ENCODE data around the gene STK33. TPM values are rescaled to one million over a fixed set of nuclear protein-coding genes. Genes with fewer than 3 reads are reported as not detected.

Gene STK33
- 33.1 TPM for polyA plus RNA-seq (2013)

DNA sequence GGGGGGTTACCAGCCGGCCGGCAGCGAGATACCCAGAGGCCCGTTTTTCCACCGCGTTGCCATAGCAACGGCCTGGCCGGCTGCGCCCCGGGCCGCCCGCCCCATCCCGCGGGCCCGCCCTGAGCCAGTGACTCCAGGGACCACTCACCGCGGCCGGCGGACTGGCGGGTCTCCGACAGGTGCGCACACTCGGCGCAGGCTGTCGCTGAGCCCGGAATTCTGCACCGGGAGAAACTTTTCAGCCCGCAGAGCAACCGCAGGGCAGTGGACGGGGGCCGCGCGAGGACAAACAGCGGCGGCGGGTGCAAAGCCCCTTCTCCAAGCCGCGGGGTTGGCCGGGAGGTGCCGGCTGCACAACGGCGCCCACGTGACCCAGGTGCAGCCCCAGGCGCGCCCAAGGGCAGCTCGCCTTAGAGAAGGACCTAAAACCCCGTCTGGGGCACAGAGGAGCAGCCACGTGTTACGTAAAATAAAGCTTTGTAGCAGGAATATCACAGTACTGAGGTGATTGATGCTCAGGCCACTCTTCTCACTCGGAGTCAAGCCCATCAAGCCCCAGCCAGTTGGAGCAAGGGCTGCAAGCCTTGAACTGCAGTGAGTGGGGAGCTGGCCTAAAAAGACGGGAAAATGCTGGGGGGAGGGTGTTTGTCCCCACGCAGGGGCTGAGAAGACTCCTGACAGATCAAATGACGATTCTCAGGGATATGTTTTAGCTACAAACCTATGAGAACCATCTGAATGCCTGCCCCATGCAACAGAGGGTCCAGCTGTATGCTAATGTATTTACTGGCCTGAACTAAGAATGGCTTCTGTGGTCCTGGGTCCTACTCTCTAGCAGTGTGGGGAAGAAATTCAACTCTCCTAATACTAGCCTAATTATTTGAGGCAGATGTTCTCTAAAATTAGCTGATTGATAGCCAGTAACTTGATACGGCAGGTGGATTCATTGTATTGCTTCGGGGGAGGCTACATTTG, at the start of gene STK33:
Gene STK33 (minus strand): TSS at position 294 of the 975 bp plus-strand sequence. CDS start 119,323 bp downstream, outside the sequence.
- peak within 1 kb of the TSS; percentile 55 to 87 (median 79) for H3K4me3 ChIP-seq (ENCODE audit: control insufficient read depth in 1 of 7, extremely low read depth in 1 of 7, insufficient read depth in 4 of 7, low read depth in 2 of 7, low read length in 6 of 7)
- H3K9me3 ChIP-seq (ENCODE audit: control extremely low read depth in 1 of 5, control insufficient read depth in 4 of 5, insufficient read depth in 2 of 5, low read depth in 1 of 5, low read length in 4 of 5) = no peaks in the 10 kb centered on the region
- DNase-seq = peak; percentile 60 to 82 (median 70)
- no peak within 1 kb of the TSS for H3K27ac ChIP-seq (ENCODE audit: insufficient read depth in 1 of 2, low read depth in 1 of 2, low read length in 2 of 2, poor library complexity in 1 of 2, severe bottlenecking in 2 of 2)
- H3K36me3 ChIP-seq (ENCODE audit: control insufficient read depth in 4 of 4, insufficient read depth in 4 of 4, low read length in 3 of 4) = no peaks in the 10 kb centered on the region
- H3K4me1 ChIP-seq (ENCODE audit: control extremely low read depth in 1 of 4, control insufficient read depth in 4 of 4, insufficient read depth in 4 of 4, low read length in 3 of 4) = peaks cover 0 to 18% (median 12%) of the 10 kb centered on the region in 4 experiments
- no peaks in the 10 kb centered on the region for H3K27me3 ChIP-seq (replicated peaks in 2 of 5; ENCODE audit: control insufficient read depth in 4 of 5, insufficient read depth in 5 of 5, low read length in 4 of 5)
- ChIA-PET POLR2A (no interaction called here), CTCF (interaction anchor here (0.6 kb wide), 1 partner anchor 607 kb away, joined by 3 read pairs; the partner anchor contains the start of gene EIF3F)
- WGBS (ENCODE audit: insufficient coverage) = 4% methylated on average over 55 of the region's 55 CpGs

DNA sequence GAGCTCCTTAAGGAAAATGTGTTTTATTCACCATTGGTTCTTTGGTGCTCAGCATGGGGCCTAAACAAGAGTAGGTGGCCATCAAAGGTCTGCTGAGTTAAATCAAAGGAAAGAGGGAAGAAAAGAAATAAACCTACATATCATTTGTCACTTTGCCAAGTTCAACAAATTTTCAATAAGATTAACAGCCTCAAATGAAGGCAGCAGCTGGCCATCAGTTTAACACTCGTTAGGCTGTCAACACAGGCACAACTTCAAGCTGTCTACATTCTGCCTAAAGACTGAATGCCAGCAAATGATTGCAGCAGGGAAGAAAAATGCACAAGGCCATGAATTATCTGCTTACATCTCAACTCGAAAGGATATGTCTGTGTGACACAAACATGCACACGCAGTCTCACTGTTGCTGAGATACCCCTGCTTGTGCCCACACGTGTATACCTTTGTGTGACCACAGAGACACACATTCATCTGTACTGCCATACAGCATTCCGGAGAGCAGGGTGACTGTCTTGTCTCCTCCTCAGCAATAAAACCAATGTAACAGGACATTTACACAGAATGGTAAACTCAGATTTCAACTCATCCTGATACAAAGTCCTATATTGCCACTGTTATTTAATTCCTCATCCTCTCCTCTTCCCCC, 48.3 kb upstream of the STK33 start:
- no peaks in the 10 kb centered on the region for H3K4me1 ChIP-seq (ENCODE audit: control extremely low read depth in 1 of 4, control insufficient read depth in 4 of 4, insufficient read depth in 4 of 4, low read length in 3 of 4)
- no peaks in the 10 kb centered on the region for H3K9me3 ChIP-seq (ENCODE audit: control extremely low read depth in 1 of 5, control insufficient read depth in 4 of 5, insufficient read depth in 2 of 5, low read depth in 1 of 5, low read length in 4 of 5)
- no peak overlapping the region for H3K27ac ChIP-seq (ENCODE audit: insufficient read depth in 1 of 2, low read depth in 1 of 2, low read length in 2 of 2, poor library complexity in 1 of 2, severe bottlenecking in 2 of 2)
- H3K27me3 ChIP-seq (replicated peaks in 2 of 5; ENCODE audit: control insufficient read depth in 4 of 5, insufficient read depth in 5 of 5, low read length in 4 of 5) = no peaks in the 10 kb centered on the region
- CTCF ChIA-PET = no interaction called here
- no peak for DNase-seq
- no peak overlapping the region for H3K4me3 ChIP-seq (ENCODE audit: control insufficient read depth in 1 of 7, extremely low read depth in 1 of 7, insufficient read depth in 4 of 7, low read depth in 2 of 7, low read length in 6 of 7)
- H3K36me3 ChIP-seq (ENCODE audit: control insufficient read depth in 4 of 4, insufficient read depth in 4 of 4, low read length in 3 of 4) = peaks cover 10 to 59% (median 33%) of the 10 kb centered on the region in 4 experiments
- 97% methylated on average over 5 of the region's 5 CpGs for WGBS (ENCODE audit: insufficient coverage)
- POLR2A ChIA-PET = interaction anchor here (0.7 kb wide), 1 partner anchor 40 kb away, joined by 3 read pairs; the partner anchor contains the start of gene RPL27A

DNA sequence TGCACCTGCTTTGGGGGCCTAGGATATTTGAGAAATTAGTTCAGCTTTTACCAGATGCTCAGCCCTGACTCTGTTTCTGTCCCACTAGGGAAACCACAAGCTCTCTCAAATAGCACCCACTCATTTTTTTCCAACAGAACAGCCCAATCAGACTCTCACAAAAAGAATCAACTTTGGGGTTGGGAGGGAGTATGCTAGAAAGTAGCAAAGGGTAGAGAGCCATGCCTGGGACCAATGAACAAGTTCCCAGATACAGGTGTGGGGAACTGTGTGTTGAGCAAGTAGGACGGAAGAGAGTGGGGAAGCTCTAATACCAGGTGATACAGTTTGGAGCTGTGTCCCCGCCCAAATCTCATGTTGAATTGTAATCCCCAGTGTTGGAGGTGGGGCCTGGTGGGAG, 47.3 kb upstream of the STK33 start:
- no peak overlapping the region for H3K4me3 ChIP-seq (ENCODE audit: control insufficient read depth in 1 of 7, extremely low read depth in 1 of 7, insufficient read depth in 4 of 7, low read depth in 2 of 7, low read length in 6 of 7)
- DNase-seq = no peak
- WGBS (ENCODE audit: insufficient coverage) = 100% methylated on average over 1 of the region's 2 CpGs
- ChIA-PET CTCF (no interaction called here), POLR2A (interaction anchor here (0.7 kb wide), 1 partner anchor 41 kb away, joined by 3 read pairs; the partner anchor contains the start of gene RPL27A)
- H3K4me1 ChIP-seq (ENCODE audit: control extremely low read depth in 1 of 4, control insufficient read depth in 4 of 4, insufficient read depth in 4 of 4, low read length in 3 of 4) = no peaks in the 10 kb centered on the region
- no peaks in the 10 kb centered on the region for H3K27me3 ChIP-seq (replicated peaks in 2 of 5; ENCODE audit: control insufficient read depth in 4 of 5, insufficient read depth in 5 of 5, low read length in 4 of 5)
- H3K36me3 ChIP-seq (ENCODE audit: control insufficient read depth in 4 of 4, insufficient read depth in 4 of 4, low read length in 3 of 4) = peaks cover 11 to 62% (median 35%) of the 10 kb centered on the region in 4 experiments
- H3K9me3 ChIP-seq (ENCODE audit: control extremely low read depth in 1 of 5, control insufficient read depth in 4 of 5, insufficient read depth in 2 of 5, low read depth in 1 of 5, low read length in 4 of 5) = peaks cover 0 to 2% (median 0%) of the 10 kb centered on the region in 5 experiments
- no peak overlapping the region for H3K27ac ChIP-seq (ENCODE audit: insufficient read depth in 1 of 2, low read depth in 1 of 2, low read length in 2 of 2, poor library complexity in 1 of 2, severe bottlenecking in 2 of 2)

DNA sequence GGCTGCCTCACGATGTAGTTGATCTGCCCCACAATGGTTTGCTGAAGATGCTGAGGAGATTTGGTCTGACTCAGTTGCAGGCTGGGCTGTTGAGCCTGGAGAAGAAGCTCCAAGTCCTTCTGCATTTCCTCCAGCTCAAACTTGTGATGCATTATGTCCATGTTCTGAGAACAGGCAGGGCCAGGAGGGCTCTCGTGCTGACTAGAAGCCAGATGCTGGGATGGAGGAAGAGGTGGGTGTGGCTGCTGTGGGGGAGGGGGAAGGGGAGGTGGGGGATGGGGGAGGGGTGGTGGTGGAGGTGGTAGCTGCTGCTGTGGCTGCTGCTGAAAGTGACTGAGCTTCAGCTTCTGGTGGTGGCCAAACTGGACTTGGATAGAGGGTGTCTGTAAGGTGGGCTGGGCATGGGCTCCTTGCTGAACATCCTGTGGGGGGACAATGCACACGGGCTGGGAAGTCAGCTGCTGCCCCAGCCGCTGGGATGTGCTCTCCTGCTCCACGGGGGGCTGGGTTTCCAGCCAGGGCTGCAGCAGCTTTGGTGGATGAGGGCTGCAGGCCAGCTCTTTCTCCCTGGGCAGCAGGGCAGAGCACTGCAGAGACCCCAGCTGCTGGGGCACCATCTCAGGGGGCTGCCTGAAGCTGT, 46.4 kb upstream of the STK33 start:
- ChIA-PET POLR2A (no interaction called here), CTCF (interaction anchor here (1.5 kb wide), 1 partner anchor 12 kb away, joined by 3 read pairs; no protein-coding TSS in a partner anchor)
- WGBS (ENCODE audit: insufficient coverage) = 92% methylated on average over 4 of the region's 5 CpGs
- Histone ChIP-seq H3K4me3 (ENCODE audit: control insufficient read depth in 1 of 7, extremely low read depth in 1 of 7, insufficient read depth in 4 of 7, low read depth in 2 of 7, low read length in 6 of 7) (no peak overlapping the region), H3K27me3 (replicated peaks in 2 of 5; ENCODE audit: control insufficient read depth in 4 of 5, insufficient read depth in 5 of 5, low read length in 4 of 5) (no peaks in the 10 kb centered on the region), H3K27ac (ENCODE audit: insufficient read depth in 1 of 2, low read depth in 1 of 2, low read length in 2 of 2, poor library complexity in 1 of 2, severe bottlenecking in 2 of 2) (no peak overlapping the region), H3K4me1 (ENCODE audit: control extremely low read depth in 1 of 4, control insufficient read depth in 4 of 4, insufficient read depth in 4 of 4, low read length in 3 of 4) (no peaks in the 10 kb centered on the region), H3K9me3 (ENCODE audit: control extremely low read depth in 1 of 5, control insufficient read depth in 4 of 5, insufficient read depth in 2 of 5, low read depth in 1 of 5, low read length in 4 of 5) (peaks cover 0 to 10% (median 4%) of the 10 kb centered on the region in 5 experiments), H3K36me3 (ENCODE audit: control insufficient read depth in 4 of 4, insufficient read depth in 4 of 4, low read length in 3 of 4) (peaks cover 9 to 54% (median 37%) of the 10 kb centered on the region in 4 experiments)
- no peak for DNase-seq

DNA sequence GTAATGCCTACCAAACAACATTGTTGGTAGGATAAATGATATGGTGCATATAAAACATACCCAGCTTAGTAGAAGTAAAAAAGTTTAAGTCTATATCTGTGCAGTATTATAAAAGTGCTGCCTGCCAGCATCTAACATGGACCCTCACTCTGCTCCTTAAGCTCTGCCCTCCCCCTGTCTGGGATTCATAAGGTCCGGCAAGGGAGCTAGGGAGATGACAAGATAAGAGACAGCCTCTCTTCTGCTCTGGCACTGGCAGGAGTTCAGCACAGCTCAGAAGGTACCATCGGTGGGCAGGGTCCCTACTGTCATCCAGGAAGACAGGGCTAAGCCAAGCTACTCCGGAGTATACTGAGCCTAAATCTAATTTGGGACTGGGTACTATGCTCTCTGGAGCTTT, 45.6 kb upstream of the STK33 start:
- no peak overlapping the region for H3K4me3 ChIP-seq (ENCODE audit: control insufficient read depth in 1 of 7, extremely low read depth in 1 of 7, insufficient read depth in 4 of 7, low read depth in 2 of 7, low read length in 6 of 7)

DNA sequence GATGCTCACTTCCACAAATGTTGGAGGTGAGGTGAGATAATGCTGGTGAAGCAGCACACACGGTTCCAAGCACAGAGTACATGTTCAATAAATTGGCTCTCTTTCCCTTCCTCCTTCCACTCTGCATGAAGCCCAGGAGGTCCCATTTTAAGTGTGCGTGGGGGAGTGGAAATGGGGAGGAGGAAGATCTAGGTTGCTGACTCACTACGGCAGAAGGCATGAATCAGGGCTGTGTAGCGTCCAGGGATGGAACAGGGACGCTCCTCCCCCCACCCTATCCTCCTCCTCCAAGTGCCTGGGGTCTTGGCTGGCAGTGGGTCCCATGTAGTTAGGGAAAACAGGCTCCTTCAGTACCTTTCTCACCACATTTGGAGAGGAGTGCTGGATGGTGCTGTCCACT, 44.3 kb upstream of the STK33 start:
- POLR2A ChIA-PET = no interaction called here
- no peak overlapping the region for H3K4me3 ChIP-seq (ENCODE audit: control insufficient read depth in 1 of 7, extremely low read depth in 1 of 7, insufficient read depth in 4 of 7, low read depth in 2 of 7, low read length in 6 of 7)

More for the DNA sequence above, 45.6 kb upstream of the STK33 start:
- no peak for DNase-seq
- 77% methylated on average over 3 of the region's 3 CpGs for WGBS (ENCODE audit: insufficient coverage)
- POLR2A ChIA-PET = no interaction called here
- peaks cover 7 to 56% (median 42%) of the 10 kb centered on the region in 4 experiments for H3K36me3 ChIP-seq (ENCODE audit: control insufficient read depth in 4 of 4, insufficient read depth in 4 of 4, low read length in 3 of 4)
- H3K27me3 ChIP-seq (replicated peaks in 2 of 5; ENCODE audit: control insufficient read depth in 4 of 5, insufficient read depth in 5 of 5, low read length in 4 of 5) = no peaks in the 10 kb centered on the region
- H3K4me1 ChIP-seq (ENCODE audit: control extremely low read depth in 1 of 4, control insufficient read depth in 4 of 4, insufficient read depth in 4 of 4, low read length in 3 of 4) = no peaks in the 10 kb centered on the region
- H3K27ac ChIP-seq (ENCODE audit: insufficient read depth in 1 of 2, low read depth in 1 of 2, low read length in 2 of 2, poor library complexity in 1 of 2, severe bottlenecking in 2 of 2) = no peak overlapping the region
- CTCF ChIA-PET = interaction anchor here (1.5 kb wide), 1 partner anchor 12 kb away, joined by 3 read pairs; no protein-coding TSS in a partner anchor
- H3K9me3 ChIP-seq (ENCODE audit: control extremely low read depth in 1 of 5, control insufficient read depth in 4 of 5, insufficient read depth in 2 of 5, low read depth in 1 of 5, low read length in 4 of 5) = peaks cover 0 to 10% (median 4%) of the 10 kb centered on the region in 5 experiments

More for the DNA sequence above, 44.3 kb upstream of the STK33 start:
- Histone ChIP-seq H3K27ac (ENCODE audit: insufficient read depth in 1 of 2, low read depth in 1 of 2, low read length in 2 of 2, poor library complexity in 1 of 2, severe bottlenecking in 2 of 2) (no peak overlapping the region), H3K9me3 (ENCODE audit: control extremely low read depth in 1 of 5, control insufficient read depth in 4 of 5, insufficient read depth in 2 of 5, low read depth in 1 of 5, low read length in 4 of 5) (peaks cover 0 to 10% (median 4%) of the 10 kb centered on the region in 5 experiments), H3K27me3 (replicated peaks in 2 of 5; ENCODE audit: control insufficient read depth in 4 of 5, insufficient read depth in 5 of 5, low read length in 4 of 5) (no peaks in the 10 kb centered on the region), H3K4me1 (ENCODE audit: control extremely low read depth in 1 of 4, control insufficient read depth in 4 of 4, insufficient read depth in 4 of 4, low read length in 3 of 4) (no peaks in the 10 kb centered on the region), H3K36me3 (ENCODE audit: control insufficient read depth in 4 of 4, insufficient read depth in 4 of 4, low read length in 3 of 4) (peaks cover 7 to 56% (median 41%) of the 10 kb centered on the region in 4 experiments)
- 100% methylated on average over 1 of the region's 5 CpGs for WGBS (ENCODE audit: insufficient coverage)
- no peak for DNase-seq
- CTCF ChIA-PET = interaction anchor here (1.1 to 1.2 kb wide), 2 partner anchors 10 to 18 kb away, joined by 3 read pairs; no protein-coding TSS in a partner anchor

All from common myeloid progenitor, CD34-positive (primary cell).